CD4-positive, alpha-beta T cell (primary cell): ENCODE data around the gene ERC2. TPM values are rescaled to one million over a fixed set of nuclear protein-coding genes. Genes with fewer than 3 reads are reported as not detected.
A peak's percentile ranks its signal among the peaks of the same experiment; 100 is the strongest.

Experiments used
- ATAC-seq: fragments of 200-7000 bp; cut with Tn5 transposase; one replicate; pipeline ENCODE4 v1.10.0; 2022; ENCODE audit warnings: mild to moderate bottlenecking; ENCODE audit not compliant: poor library complexity
- CTCF ChIA-PET: fragments of 350-600 bp; sonication (Branson Sonifier 250); formaldehyde crosslinking; loops from one replicate; lab custom pipeline; 2021; ENCODE audit warnings: antibody characterized with exemption, inconsistent platforms; lab: Charles Lee
- POLR2A ChIA-PET: fragments of 350-600 bp; sonication (Branson Sonifier 250); formaldehyde crosslinking; loops from one replicate; lab custom pipeline; 2021; ENCODE audit warnings: antibody characterized with exemption, inconsistent platforms; lab: Charles Lee
- DNase-seq, 14 experiments: peaks; one replicate each; pipeline ENCODE4 v3.0.0-alpha.2; 2013 to 2020; ENCODE audit warnings: mixed read lengths in 2 of 14
- H3K27ac ChIP-seq, 2 donors: one replicate each; pipeline versions ENCODE4 v1.5.1 to v1.7.0; 2013; ENCODE audit warnings: low read length in 2 of 2, low read depth in 1 of 2, mild to moderate bottlenecking in 1 of 2
- H3K27me3 ChIP-seq, 2 experiments: 1 replicate in 1 of 2; 2 replicates in 1 of 2; pipeline versions ENCODE4 v1.6.1 to v1.7.0; 2013; ENCODE audit warnings: low read length in 2 of 2, control low read depth in 1 of 2, mild to moderate bottlenecking in 1 of 2, moderate library complexity in 1 of 2; ENCODE audit not compliant: insufficient read depth in 2 of 2, control insufficient read depth in 1 of 2
- H3K36me3 ChIP-seq: one replicate; pipeline ENCODE4 v1.6.1; 2013; ENCODE audit warnings: low read length, control low read depth; ENCODE audit not compliant: insufficient read depth
- H3K4me1 ChIP-seq: one replicate; pipeline ENCODE4 v1.6.1; 2013; ENCODE audit warnings: low read length, control low read depth; ENCODE audit not compliant: insufficient read depth
- H3K4me3 ChIP-seq: one replicate; pipeline ENCODE4 v1.5.1; 2013; ENCODE audit warnings: mild to moderate bottlenecking, low read length, moderate library complexity
- H3K9me3 ChIP-seq, 2 experiments: 1 replicate in 1 of 2; 2 replicates in 1 of 2; pipeline versions ENCODE4 v1.6.1 to v1.7.0; 2013; ENCODE audit warnings: low read length in 2 of 2, mild to moderate bottlenecking in 2 of 2, control low read depth in 1 of 2, moderate library complexity in 1 of 2; ENCODE audit not compliant: control insufficient read depth in 1 of 2, insufficient read depth in 1 of 2
- H3K27ac Mint-ChIP-seq: one replicate; pipeline ENCODE4 v1.8.0; 2020; ENCODE audit warnings: mixed read lengths
- H3K27me3 Mint-ChIP-seq: one replicate; pipeline ENCODE4 v1.8.0; 2021; ENCODE audit warnings: mixed read lengths
- H3K36me3 Mint-ChIP-seq: one replicate; pipeline ENCODE4 v1.8.0; 2021; ENCODE audit warnings: low read depth, mixed read lengths
- H3K4me1 Mint-ChIP-seq: one replicate; pipeline ENCODE4 v1.8.0; 2021; ENCODE audit warnings: low read depth, mixed read lengths
- H3K4me3 Mint-ChIP-seq: one replicate; pipeline ENCODE4 v1.8.0; 2020; ENCODE audit warnings: mild to moderate bottlenecking, mixed read lengths
- H3K9me3 Mint-ChIP-seq: one replicate; pipeline ENCODE4 v1.8.0; 2020; ENCODE audit warnings: mixed read lengths
- intact Hi-C, 2 experiments: fragments of 100-400 bp; cut with DNase I in 1 of 2; cut with micrococcal nuclease in 1 of 2; formaldehyde crosslinking; loops; one replicate each; pipeline versions ENCODE4 v1.15.1 to v1.9.0; 2023 to 2025; cut with DNase I, micrococcal nuclease
- total RNA-seq, 174 experiments: library from RNA in 2 of 174; stranded (reverse) in 2 of 174; gene quantifications; one replicate each; pipeline ENCODE4 v1.2.3 and lab custom pipeline; 2021 to 2026
- TF ChIP-seq, protein P1 (sequence below): fragments of 200-600 bp; IDR thresholded peaks from one replicate; pipeline ENCODE4 v1.8.0; 2022; ENCODE audit warnings: antibody characterized with exemption, mild to moderate bottlenecking

The ERC2 gene
- total RNA-seq, 2 experiments from 2014 or later = not detected

DNA sequence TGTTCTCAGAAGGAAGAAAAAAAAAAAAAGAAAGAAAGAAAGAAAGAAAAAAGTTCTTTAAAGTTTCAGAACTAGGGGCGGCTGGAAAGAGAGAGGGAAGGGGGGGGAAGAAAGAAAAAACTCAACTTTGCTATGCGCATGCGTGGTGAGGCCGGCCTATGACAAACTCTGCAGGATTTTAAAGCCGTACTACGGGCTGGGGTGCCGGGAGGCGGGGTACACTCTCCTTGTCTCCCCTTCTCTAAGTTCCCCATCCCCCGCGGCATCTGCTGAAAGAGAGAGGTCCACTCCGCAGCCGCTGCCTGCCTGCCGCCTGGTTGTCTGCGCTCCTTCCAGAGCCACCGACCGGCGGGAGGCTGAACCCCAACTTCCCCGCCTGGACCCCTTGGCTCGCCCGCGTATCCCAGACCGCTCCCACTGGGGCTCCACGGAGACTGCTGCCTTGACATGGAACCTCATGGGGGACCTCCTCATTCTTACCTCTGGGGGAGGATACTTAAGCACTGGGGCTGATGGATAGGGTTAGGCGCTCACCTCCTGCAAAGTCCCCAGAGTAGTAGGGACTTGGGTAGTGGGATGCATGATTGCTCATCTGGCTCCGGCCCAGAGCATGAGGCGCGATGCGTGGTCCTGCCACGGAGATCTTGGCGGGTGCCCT is 979.7 kb downstream of the ERC2 start:
- ChIA-PET POLR2A (no interaction called here), CTCF (no interaction called here)
- peaks cover 55 to 71% of the 10 kb centered on the region in 2 experiments for H3K27me3 ChIP-seq
- Mint-ChIP-seq H3K36me3 (no peaks in the 10 kb centered on the region), H3K4me1 (peaks cover 13% of the 10 kb centered on the region), H3K9me3 (no peaks in the 10 kb centered on the region), H3K27me3 (peaks cover 60% of the 10 kb centered on the region), H3K27ac (no peak overlapping the region), H3K4me3 (peak overlapping the region; percentile 48)
- intact Hi-C loops = loop anchor here in 1 of 2 experiments (5.0 to 10.0 kb wide), 2 partner anchors 236 to 764 kb away; no protein-coding TSS in a partner anchor
- no peaks in the 10 kb centered on the region for H3K36me3 ChIP-seq
- H3K27ac ChIP-seq = no peak overlapping the region
- ATAC-seq (peak; percentile 29), DNase-seq (peak in 1 of 14 experiments; percentile 39)
- no peaks in the 10 kb centered on the region for H3K4me1 ChIP-seq
- H3K9me3 ChIP-seq = peaks cover 0 to 49% of the 10 kb centered on the region in 2 experiments
- no peak overlapping the region for H3K4me3 ChIP-seq
- TF ChIP-seq, protein P1, sequence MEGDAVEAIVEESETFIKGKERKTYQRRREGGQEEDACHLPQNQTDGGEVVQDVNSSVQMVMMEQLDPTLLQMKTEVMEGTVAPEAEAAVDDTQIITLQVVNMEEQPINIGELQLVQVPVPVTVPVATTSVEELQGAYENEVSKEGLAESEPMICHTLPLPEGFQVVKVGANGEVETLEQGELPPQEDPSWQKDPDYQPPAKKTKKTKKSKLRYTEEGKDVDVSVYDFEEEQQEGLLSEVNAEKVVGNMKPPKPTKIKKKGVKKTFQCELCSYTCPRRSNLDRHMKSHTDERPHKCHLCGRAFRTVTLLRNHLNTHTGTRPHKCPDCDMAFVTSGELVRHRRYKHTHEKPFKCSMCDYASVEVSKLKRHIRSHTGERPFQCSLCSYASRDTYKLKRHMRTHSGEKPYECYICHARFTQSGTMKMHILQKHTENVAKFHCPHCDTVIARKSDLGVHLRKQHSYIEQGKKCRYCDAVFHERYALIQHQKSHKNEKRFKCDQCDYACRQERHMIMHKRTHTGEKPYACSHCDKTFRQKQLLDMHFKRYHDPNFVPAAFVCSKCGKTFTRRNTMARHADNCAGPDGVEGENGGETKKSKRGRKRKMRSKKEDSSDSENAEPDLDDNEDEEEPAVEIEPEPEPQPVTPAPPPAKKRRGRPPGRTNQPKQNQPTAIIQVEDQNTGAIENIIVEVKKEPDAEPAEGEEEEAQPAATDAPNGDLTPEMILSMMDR = no peak

DNA sequence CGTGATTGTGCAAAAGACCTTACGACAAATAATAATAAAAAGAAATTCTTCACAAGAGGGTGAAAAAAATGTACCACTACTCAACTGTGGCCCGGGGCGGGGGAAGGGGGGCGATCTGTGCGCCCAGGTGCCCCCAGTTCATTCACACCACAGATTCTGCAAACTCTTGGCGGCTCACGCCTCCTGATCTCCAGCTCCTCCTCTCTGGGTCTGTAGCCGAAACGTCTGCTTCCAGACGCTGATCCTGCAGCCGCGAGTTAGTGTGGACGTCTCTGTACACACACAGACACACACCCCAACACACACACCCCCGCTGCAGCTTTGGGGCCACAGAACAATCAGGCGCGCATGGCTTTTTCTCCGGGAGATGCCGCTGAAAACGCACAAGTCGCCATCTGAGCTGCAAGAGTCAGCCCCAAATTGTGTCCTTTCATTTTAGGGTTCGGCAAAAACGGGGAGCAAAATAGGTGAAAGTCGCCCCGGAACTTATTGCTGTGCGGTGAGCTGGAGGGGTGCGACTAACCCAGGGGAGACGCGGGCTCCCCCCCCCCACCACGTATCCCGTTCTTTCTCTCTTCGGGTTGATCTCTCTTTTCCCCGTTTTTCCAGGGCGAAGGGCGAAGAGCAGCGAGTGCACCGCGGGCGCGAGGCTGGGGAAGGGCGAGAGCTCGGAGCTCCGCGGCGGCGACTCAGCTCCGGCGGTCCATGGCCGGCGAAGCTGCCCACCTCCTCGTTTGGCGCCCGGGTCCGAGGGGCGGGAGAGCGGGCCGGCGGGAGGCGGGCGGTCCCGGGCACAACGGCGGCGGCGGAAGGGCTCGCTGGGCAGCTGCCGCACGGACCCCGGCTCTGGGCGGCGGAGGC is 980.7 kb downstream of the ERC2 start:
- Histone ChIP-seq H3K36me3 (no peaks in the 10 kb centered on the region), H3K4me1 (no peaks in the 10 kb centered on the region), H3K27me3 (peaks cover 61 to 81% of the 10 kb centered on the region in 2 experiments), H3K27ac (no peak overlapping the region), H3K4me3 (peak overlapping the region; percentile 38), H3K9me3 (peaks cover 0 to 58% of the 10 kb centered on the region in 2 experiments)
- Mint-ChIP-seq H3K27ac (no peak overlapping the region), H3K36me3 (no peaks in the 10 kb centered on the region), H3K4me1 (peaks cover 13% of the 10 kb centered on the region), H3K4me3 (peak overlapping the region; percentile 34), H3K27me3 (peaks cover 67% of the 10 kb centered on the region), H3K9me3 (no peaks in the 10 kb centered on the region)
- no peak for ATAC-seq
- TF ChIP-seq, protein P1 = no peak
- CTCF ChIA-PET = no interaction called here
- intact Hi-C loops = loop anchor here in 1 of 2 experiments (5.0 to 10.0 kb wide), 2 partner anchors 237 to 765 kb away; no protein-coding TSS in a partner anchor
- POLR2A ChIA-PET = no interaction called here
- DNase-seq = no peak

DNA sequence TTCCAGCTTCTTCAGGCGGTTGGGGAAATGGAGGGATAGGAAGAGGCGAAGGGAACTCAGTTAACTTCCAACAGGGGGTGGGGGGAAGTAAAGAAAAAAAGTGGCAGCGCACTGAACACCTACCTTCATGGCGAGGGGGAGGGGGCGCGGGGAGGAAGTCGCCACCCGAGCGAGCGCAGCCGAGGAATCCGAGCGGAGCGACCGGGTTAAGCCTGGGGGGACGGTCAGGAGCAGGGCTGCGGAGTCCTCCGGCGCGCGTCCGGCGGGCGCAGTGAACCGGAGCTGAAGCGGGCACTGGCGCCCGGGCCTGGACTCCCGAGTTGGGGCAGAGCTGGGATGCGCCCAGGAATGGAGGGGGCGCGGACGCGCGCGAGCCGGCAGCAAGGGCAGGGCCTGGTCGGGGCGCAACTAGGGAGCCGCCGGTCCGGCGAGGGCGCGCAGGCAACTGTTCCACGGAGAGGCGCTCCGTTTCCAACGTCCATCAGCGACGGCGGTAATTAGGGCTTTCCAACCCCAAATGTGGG is 981.3 kb downstream of the ERC2 start, which contains the start of gene WNT5A:
WNT5A (minus strand) TSS at position 450 of the 524 bp plus-strand sequence; CDS start at position 129, 321 bp downstream.
- Mint-ChIP-seq H3K27ac (no peak within 1 kb of the TSS), H3K9me3 (no peaks in the 10 kb centered on the region), H3K4me3 (peak within 1 kb of the TSS; percentile 75), H3K36me3 (no peaks in the 10 kb centered on the region), H3K4me1 (peaks cover 13% of the 10 kb centered on the region), H3K27me3 (peaks cover 66% of the 10 kb centered on the region)
- no peaks in the 10 kb centered on the region for H3K36me3 ChIP-seq
- DNase-seq (no peak), ATAC-seq (no peak)
- CTCF ChIA-PET = no interaction called here
- no peaks in the 10 kb centered on the region for H3K4me1 ChIP-seq
- H3K27me3 ChIP-seq = peaks cover 65 to 88% of the 10 kb centered on the region in 2 experiments
- H3K9me3 ChIP-seq = peaks cover 0 to 65% of the 10 kb centered on the region in 2 experiments
- intact Hi-C loops = loop anchor here in 1 of 2 experiments (5.0 to 10.0 kb wide), 2 partner anchors 238 to 765 kb away; no protein-coding TSS in a partner anchor
- TF ChIP-seq, protein P1 = no peak
- H3K27ac ChIP-seq = no peak within 1 kb of the TSS
- POLR2A ChIA-PET = no interaction called here
- peak within 1 kb of the TSS; percentile 38 for H3K4me3 ChIP-seq
